ENCODE measurements around the gene STK25.

- TF ChIP-seq GATA2 (IDR thresholded peaks at IDR 0.05; ENCODE audit: low read depth, low read length) (no peak), GATA3 (IDR thresholded peaks at IDR 0.05; ENCODE audit: low read depth, low read length) (no peak)
Observed at GRCh38 chr2:241465543-241465942, 42.8 kb downstream of the STK25 start.
